DMS79 (cell line): ENCODE measurements around the gene GPR39.

ENCODE experiments used
- DNase-seq: peaks from one replicate; lab custom pipeline; 2025; lab: John Stamatoyannopoulos, UW

The GPR39 gene

DNA sequence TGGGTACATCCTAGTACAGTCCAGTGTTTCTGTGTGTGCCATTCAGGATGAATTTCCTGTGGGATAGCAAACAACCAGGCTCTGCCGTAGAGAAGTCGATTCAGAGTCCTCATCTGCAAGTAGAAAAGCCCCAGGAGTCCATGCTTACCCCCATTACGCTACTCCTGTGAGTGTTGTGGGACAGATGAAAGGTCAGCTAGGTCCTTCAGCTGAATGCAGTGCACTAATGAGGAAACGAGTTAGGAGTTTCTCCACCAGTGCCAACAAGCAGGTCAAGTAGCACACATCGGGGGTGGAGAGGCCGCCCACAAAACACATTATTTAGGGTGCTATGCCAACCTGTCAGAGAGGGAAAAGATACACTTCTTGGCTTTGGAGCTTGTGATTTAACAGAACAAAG is 2.5 kb upstream of the GPR39 start:
- DNase-seq: no peak

DNA sequence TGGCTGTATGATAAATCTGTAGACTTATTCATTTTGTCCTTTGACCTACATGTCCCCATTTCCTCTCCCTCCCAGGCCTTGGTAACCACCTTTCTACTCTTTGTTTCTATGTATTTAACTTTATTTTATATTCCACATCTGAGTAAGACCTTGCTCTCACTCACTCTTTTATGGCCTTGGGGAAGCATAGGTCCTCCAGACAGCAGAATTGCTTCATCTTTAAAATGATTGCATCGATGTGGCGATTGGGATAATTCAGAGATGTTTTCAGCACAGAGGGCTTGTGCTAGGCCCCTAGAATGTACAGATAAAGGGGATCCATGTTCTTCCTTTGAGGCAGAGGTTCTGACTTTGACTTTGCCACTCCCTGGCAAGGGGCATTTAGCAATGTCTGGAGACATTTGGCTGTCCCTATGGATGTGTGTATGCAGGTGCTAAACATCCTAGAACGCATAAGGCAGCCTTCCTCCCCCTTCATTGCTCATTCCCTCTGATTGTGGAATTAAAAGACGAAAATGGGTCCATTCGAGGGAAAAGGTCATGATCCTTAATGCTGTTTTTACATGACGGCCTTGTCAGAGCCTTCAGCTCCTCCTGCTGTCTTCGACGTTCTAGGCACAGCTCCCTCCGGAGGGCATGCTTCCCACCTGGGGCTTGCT is 1.2 kb upstream of the GPR39 start:
- no peak for DNase-seq

DNA sequence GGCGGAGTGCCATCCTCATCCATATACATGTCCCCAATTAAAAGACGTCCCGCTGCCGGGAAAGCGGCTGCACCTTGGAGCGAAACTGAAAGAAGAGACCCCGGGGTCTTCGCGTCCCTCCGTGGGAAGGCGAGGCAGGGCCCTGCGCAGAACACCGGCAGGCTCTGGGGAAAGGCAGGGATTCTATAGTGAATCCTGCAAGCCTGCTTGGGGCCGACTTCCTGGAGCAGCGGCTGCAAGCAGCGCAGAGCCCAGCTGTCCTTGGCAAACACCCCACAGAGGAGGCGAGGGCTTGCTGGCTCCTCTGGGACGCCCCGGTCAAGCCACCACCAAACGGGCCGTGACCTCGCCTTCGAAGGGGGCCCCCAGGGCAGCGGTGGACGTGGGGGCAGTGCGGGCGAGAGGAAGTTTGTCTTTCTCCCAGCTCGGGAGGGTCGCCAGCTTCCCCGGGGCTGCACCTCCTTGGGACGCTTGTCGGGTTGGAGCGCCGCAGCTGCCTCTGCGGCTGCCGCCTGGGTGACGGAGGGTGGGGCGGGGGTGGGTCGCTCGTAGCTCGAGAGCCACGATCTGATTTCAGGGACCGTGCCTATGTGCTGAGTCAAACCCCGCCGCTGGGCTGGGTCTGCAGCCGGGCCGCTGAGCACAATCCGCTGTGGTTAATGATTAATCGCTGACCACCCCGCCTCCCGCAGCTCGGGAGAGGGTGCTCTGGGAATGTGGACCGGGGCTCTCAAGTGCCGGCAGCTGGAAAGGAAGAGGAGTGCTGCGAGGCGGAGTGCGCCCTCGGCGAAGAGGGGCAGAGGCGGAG is 486 bp upstream of the GPR39 start:
- peak; percentile 94 for DNase-seq

DNA sequence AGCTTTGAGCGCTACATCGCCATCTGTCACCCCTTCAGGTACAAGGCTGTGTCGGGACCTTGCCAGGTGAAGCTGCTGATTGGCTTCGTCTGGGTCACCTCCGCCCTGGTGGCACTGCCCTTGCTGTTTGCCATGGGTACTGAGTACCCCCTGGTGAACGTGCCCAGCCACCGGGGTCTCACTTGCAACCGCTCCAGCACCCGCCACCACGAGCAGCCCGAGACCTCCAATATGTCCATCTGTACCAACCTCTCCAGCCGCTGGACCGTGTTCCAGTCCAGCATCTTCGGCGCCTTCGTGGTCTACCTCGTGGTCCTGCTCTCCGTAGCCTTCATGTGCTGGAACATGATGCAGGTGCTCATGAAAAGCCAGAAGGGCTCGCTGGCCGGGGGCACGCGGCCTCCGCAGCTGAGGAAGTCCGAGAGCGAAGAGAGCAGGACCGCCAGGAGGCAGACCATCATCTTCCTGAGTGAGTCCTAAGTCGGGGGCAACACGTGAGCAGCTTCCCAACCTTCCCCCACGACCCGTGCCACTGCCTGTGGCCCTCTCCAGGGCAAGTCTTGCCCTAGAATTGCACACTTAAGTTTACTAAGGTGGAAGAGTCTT is 928 bp downstream of the GPR39 start:
- no peak for DNase-seq

DNA sequence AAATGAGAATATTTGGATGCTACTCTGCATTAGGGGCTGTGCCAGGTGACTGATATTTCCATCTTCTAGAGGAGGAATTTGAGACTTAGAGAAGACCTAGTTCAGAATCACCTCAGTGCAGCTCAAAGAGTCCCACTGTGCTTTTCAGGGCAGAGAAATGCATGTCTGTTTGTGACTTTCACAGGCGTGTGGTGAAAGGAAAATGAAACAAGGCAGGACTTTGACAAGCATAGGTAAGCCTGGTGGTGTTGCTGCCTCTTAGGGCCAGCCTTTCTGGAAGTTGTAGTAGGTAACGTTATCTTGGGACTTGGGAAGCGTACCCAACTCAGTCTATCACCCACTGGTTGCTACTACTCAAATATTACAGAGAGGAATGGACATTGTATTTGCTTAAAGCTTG is 2.6 kb downstream of the GPR39 start:
- DNase-seq: peak; percentile 54

DNA sequence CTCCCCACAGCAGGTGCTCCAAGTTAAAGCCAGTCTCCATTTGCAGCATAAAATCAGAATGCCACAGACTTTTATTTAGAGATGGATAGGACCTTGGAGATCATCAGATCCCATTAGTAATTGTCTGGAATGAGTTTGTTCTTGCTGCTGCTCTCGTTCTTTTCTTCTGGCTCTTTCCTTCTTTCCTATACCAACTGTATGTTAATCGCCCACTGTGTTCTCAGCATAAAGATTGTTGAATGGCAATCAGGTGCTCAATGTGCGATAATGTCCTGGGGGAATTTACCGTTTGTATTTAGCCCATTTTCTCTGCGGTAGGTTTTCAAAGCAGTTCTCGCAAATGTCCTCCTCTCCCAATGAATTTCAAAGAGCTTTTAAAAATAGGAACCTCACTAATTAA is 3.3 kb downstream of the GPR39 start:
- DNase-seq: no peak

DNA sequence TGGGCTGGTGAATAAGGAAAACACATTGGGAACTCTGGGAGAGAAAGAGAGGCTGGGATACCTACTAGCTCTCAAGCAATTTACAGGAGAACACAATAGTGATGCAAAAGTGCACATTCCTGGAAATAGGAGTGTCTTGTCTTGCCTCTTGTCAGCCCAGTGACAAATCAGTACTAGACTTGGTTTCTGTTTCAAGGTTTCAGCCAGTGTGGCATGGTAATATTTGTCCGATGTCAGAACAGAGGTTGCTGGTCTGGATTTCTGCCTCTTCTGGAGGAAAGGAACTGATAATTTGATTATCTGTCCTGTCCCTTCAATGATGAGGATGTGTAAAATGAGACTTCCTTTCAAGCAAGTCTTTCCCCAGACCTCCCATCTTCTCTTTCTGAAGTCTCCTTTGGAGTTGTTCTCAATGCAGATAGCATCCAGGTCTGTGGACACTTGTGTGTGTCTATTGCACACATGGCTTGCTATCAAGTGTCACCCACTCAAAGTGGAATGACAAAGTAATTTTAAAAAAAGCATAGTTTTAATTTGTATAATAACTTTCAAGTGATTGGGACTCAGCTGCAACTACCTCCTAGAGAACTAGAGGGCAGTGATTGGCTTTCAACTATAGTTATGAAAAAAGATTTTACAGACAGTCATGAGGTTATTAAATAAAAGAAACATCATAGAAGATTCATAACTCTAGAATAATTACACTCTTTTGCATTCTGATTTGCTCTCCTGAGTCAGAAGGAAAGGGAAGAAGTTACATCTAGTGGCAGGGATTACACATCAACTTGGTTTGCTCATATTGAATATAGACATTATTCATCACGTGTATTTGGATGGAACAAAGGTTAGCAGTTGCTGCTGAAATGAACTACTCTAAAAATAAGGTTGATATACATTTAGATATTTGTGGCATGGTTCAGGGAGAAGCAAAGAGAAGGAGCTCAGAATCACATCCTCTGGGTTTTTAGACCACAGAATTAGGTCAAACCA is 4.5 kb downstream of the GPR39 start:
- peak; percentile 30 for DNase-seq

DNA sequence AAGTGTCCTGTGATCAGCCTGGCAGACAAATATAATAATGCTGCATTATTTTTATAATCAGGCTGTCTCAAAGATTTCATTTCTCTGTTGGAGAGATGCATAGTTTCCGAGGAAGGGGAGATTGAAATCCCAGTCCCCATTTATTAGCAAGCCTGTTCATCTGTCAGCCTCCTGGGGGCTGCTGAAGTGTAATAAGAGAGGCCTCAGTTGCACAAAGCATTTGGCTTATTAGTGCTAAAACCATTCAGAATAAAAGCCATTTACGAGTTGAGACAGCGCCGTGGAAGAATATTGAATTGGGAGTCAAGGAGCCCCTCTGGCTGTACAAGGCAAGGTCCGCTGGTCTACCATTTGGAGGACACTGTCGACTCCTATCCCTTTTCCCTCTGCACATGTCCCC is 6.1 kb downstream of the GPR39 start:
- no peak for DNase-seq

DNA sequence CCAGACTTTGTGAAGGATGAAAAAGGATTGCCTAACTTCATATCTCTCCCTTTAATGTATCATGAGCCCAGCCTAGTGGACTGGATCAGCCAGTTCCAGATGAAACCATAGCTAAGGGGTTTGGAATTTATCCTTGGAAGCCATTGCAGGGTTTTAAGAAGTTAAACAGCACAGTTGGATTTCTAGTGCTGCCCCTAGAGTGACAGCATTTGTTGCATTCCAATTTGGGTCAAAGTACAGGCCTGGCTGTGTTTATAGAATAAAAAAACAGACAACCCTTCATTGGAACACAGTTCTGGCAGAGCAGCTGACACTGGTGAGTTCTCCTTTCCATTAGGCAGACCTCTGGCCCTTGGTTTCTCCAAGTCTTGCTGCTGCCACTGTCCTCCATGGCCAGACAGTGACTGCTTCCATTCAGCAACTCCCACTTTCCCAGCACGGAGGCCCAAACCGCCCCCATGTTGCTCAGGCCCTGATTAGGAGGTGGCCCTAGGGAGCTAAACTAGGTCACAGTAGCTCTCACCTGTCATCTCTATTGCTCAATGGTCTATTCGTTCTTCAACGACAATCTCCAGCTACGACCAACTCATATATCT is 8.0 kb downstream of the GPR39 start:
- no peak for DNase-seq

DNA sequence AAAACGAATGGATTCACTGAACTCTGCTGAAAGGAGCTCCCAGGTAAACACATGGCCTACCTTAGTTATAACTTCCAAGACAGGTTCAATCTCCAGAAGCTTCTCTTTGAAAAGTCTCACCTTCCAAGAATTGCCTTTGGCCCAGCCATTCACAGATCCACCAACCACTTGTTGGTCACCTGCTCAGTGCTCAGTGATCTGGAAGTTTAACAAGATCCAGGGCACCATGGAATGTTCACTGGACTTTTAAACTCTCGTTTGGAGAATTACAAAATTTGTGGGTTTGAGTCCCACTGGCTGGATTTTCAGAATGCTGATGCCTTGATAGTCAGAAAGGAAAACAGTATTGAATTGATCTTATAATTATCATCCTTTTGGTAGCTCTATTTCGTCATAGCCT is 9.4 kb downstream of the GPR39 start:
- DNase-seq: no peak

DNA sequence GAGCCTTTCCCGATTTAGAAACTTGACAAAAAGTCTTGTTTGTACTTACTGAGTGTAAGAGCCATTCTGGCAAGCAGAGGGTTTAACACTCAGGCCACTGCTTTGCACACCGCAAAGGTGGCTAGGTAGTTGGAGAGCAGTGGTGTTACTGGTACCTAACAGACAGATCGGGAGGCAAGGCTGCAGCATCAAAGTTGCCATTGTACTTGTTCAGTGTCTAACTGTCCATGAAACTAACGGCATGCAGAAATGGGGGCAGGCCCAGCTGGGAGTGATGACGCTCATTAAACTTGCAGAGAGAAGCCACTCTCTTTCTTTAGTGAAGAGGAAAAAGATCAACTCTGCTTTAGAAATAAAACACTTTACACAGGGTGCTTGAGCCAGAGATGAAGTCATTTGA is 10.1 kb downstream of the GPR39 start:
- DNase-seq: no peak

DNA sequence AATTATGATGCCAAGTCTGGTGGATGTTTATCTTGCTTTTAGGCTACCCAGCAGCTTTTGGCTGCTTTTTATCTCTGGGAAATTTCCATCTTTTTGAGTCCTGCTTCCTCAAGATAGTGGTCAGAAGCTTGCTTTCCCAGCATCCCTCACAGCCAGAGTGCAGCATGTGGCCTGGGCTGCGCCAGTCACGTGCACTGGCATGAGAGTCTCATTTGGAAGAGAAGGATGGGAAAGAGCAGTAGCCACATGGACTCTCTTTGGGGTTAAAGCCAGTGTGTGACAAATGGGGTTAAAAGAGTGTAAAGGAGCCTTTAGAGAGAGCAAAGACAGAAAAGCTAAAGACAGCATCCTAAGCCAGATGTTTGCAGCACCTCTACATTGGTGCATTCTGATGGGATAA is 12.7 kb downstream of the GPR39 start:
- no peak for DNase-seq

DNA sequence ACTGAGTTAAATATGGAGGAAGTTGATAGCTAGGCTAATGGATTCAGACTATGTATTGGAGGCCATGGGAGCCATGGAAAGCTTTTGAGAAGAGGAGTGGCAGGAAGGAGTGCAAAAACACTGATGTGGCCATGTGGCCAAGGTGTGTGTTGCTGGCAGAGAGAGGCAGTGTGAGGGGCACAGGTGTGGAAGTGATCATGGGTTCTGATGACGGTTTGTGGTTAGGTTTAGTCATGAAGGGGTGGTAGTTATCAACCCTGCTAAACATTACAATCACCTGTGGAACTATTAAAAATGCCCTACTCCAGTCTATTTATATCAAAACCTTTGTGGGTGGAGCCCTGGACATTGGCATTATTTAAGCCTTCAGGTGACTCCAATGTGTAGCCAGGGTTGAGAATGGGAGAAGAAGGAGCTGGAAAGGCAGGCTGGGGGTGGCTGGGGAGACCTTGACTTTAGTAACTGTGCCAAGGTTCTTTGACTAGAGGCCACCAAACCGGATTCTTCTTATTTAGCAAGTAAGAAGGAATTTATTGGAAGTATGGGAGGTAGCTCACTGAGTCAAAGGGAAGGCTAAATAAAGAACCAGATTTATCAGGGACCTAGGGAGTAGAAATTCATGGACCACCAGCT is 13.5 kb downstream of the GPR39 start:
- no peak for DNase-seq

DNA sequence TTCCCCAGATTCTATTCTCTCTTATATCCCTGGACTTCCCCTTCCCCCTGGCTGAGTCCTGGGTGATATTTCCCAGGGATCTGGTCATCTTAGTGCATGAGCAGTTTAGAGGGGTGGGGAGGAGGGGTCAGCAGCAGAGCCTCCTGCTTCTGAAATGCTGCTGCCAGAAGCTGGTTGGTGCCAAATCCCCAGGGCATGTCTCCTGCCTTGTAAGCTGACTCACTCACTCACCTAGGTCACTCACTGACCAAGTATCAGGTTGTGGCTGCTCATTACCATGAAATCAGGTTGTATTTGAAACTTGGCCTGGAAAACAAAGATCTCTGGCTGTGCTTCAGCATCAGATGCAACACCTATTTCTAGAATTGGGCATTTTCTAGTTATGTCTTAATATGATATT is 14.3 kb downstream of the GPR39 start:
- DNase-seq: no peak

DNA sequence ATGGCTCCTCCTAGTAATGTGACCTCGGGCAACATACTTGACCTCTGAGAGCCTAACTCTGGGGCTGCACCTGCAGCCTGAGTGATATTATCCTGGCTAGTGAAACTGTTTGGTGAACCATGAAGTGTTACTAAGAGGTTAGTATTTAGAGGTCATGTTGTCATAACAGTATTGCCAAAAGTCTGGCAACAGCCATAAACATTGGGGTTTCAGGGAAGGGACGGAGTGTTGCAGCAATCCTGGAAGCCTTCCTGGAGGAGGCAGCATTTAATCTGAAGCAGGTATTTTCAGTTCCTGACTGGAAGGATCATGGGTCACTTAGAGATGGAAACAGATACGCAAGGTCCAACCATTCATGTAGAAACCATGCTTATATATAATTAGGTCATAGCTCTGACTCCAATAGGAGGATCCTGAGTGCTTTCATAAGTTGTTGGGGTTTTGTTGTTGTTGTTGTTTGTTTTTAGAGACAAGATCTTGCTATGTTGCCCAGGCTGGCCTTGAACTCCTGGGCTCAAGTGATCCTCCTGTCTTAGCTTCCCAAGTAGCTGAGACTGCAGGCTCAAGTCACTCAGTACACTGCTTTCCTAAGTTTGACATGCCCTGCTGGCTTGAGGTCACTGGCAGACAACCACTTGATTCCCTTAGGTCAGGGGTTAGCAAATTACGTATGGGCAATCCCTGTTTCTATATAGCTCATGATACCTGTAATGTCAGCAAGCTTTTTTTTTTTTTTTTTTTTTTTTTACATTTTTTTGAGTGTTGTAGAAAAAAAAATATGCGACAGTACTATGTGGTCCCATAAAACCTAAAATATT is 21.5 kb downstream of the GPR39 start:
- DNase-seq: no peak

DNA sequence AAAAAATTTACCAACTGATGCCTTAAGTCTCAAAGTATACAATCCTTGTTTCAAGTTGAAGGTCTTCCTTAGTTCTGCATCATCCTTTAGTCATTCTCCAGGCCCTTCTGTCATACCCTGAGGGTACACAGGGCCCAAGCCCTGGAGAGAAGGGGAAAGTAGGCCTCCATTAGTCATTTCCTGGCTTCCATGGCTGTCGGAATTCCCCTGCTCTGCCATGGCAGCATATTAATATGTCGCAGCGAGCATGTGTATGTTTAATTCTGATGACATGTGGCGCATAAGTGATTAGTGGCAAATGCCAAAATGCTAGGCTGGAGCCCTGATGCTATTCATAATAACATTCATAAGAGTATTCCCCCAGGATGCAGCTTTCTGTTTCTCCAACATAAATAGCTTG is 22.1 kb downstream of the GPR39 start:
- DNase-seq: peak; percentile 39

DNA sequence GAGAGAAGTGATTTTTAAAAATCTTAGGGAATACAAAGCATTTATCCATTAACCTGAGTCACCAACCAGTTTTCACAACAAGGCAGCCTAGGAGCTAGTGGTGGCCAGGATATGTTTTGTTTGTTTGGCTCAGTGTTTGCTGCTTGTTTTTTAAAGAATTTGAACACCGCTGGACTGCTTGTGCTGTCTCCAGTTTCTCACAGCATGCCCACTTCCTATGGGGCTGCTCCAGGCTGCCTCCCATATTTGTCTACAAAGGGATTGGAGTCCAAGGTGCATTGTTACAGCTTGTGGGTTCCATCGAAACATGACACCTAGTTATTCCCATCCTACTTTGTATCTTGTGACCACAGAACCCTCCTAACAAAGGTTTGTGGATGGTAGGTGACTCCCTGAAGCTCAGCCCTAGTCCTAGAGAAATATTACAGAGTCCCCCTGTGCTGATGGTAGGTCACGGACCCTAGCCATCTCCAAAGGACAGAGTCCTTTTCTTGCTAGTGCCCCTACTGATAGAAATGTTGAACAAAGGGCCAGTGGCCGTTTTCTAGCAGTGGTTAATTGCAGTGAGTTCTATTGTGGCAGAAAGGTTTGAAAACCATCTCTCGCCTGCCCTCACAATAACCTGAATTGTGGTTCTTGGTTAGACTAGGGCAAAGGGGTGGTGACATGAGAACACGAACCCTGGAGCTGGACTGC is 23.2 kb downstream of the GPR39 start:
- DNase-seq: no peak

DNA sequence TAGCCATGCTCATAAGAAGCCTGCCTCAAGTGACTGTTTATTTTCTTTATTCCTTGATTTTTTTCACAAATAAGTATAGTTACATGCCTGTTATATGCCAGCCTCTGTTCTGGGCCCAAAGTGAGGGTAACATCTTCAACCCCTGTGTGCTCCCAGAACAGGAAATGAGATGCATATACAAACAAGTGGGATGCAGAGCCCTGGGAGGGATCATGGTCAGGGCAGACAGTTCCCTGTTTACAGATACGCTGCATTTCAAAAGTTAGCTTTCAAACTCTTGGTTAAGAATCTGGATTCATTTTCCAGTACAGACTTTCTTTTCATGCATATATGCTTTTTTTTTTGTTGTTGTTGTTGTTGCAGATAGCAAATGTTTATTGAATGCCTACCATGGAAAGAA is 24.4 kb downstream of the GPR39 start:
- DNase-seq: no peak

DNA sequence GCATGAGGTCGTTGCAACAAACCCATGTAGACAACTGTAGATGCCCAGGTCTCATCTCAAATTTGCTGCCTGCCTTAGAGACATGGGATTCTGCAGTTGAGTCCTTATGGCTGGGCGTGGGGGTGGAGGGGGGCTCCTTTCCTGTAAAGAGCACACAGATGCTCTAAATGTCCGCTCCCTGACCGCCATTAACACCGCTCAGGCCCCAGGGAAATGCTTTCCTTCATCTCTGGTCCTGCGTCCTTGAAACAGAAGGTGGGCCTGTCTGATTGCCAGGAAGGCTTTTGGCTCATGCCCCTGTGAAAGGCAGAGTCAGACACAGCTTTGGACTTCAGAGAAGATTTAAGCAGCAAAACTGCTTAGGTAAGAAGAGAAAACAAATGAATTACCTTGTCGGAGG is 25.7 kb downstream of the GPR39 start:
- DNase-seq: no peak

DNA sequence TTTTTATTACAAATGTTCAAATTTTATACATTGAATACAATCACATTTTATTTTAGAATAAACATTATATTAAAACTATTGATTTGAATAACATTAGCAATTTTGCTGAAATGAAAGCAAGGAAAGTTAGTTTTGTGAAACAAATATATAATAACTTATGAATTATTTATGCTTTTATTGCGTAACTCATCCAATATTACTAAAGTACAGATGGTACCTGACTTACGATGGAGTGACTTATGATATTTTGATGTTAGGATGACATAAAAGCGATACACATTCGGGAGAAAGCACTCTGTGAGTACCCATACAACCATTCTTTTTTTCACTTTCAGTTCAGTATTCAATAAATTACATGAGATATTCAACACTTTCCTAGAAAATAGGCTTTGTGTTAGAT is 26.5 kb downstream of the GPR39 start:
- DNase-seq: no peak
